Endothelial cell of umbilical vein (primary cell): ENCODE data around the gene AUTS2. TPM values are rescaled to one million over a fixed set of nuclear protein-coding genes. Genes with fewer than 3 reads are reported as not detected.

ENCODE experiments used
- BruUV-seq: library from RNA; stranded (reverse); fragments of 400-500 nt; replicated peaks from 2 replicates; lab custom pipeline; 2021; lab: Mats Ljungman, UMichigan
- CTCF ChIA-PET: fragments of 300-600, 350-600 bp; sonication (Branson Sonifier 250); formaldehyde crosslinking; loops from one replicate; lab custom pipeline; 2021; ENCODE audit warnings: antibody characterized with exemption, inconsistent platforms; lab: Charles Lee
- POLR2A ChIA-PET: fragments of 300-600, 350-600 bp; sonication (Branson Sonifier 250); formaldehyde crosslinking; loops from one replicate; lab custom pipeline; 2021; ENCODE audit warnings: antibody characterized with exemption, inconsistent platforms; lab: Charles Lee
- DNase-seq: peaks from one replicate; pipeline ENCODE4 v3.0.0-alpha.2; 2011; ENCODE audit warnings: low read depth, low spot score
- FAIRE-seq: peaks from 2 replicates; lab custom pipeline; 2011; peaks lifted over from hg19 to GRCh38; lab: Jason Lieb, UNC
- H2AFZ ChIP-seq: 2 replicates; pipeline ENCODE4 v1.6.0; 2012; ENCODE audit warnings: low read depth, low read length, control low read depth, inconsistent platforms
- H3K27ac ChIP-seq: 2 replicates; pipeline ENCODE4 v1.5.1; 2011; ENCODE audit warnings: low read depth, mild to moderate bottlenecking, control low read depth, low read length, moderate library complexity; ENCODE audit not compliant: insufficient read depth
- H3K27me3 ChIP-seq, 2 experiments: 2 replicates each; pipeline versions ENCODE4 v1.6.0 to v1.6.1; 2011; ENCODE audit warnings: low read length in 2 of 2, mixed read lengths in 1 of 2; ENCODE audit not compliant: control insufficient read depth in 2 of 2, insufficient read depth in 2 of 2
- H3K36me3 ChIP-seq, 2 experiments: 2 replicates in 1 of 2; 3 replicates in 1 of 2; pipeline ENCODE4 v1.5.1; 2011; ENCODE audit warnings: low read length in 2 of 2, mild to moderate bottlenecking in 1 of 2, moderate library complexity in 1 of 2; ENCODE audit not compliant: control insufficient read depth in 2 of 2, insufficient read depth in 2 of 2; ENCODE audit errors: extremely low read depth in 1 of 2
- H3K4me1 ChIP-seq: 3 replicates; pipeline ENCODE4 v1.5.1; 2011; ENCODE audit warnings: mild to moderate bottlenecking, low read length; ENCODE audit not compliant: control insufficient read depth, insufficient read depth; ENCODE audit errors: extremely low read depth
- H3K4me2 ChIP-seq: 2 replicates; pipeline ENCODE4 v1.6.1; 2011; ENCODE audit warnings: low read length, control low read depth, mixed read lengths; ENCODE audit not compliant: insufficient read depth
- H3K4me3 ChIP-seq, 3 experiments: fragments of 200-600 bp in 1 of 3; sonication (generic), shearing (Covaris generic) in 1 of 3; replicated peaks in 1 of 3; 2 replicates each; pipeline ENCODE4 v1.5.1; 2011 to 2016; ENCODE audit warnings: control low read depth in 3 of 3, low read length in 3 of 3, mild to moderate bottlenecking in 2 of 3, inconsistent platforms in 1 of 3, low read depth in 1 of 3, moderate library complexity in 1 of 3; ENCODE audit not compliant: insufficient read depth in 1 of 3
- H3K79me2 ChIP-seq: 2 replicates; pipeline ENCODE4 v1.6.0; 2012; ENCODE audit warnings: low read length, inconsistent platforms; ENCODE audit not compliant: control insufficient read depth, insufficient read depth
- H3K9ac ChIP-seq: replicated peaks from 2 replicates; pipeline ENCODE3; 2011; ENCODE audit warnings: low read length, control low read depth; ENCODE audit not compliant: insufficient read depth; ENCODE audit errors: extremely low read depth
- H3K9me1 ChIP-seq: replicated peaks from 3 replicates; pipeline ENCODE4 v1.6.0; 2011; ENCODE audit warnings: mild to moderate bottlenecking, low read length; ENCODE audit not compliant: control insufficient read depth, insufficient read depth; ENCODE audit errors: extremely low read depth
- H3K9me3 ChIP-seq: replicated peaks from 2 replicates; pipeline ENCODE4 v1.5.1; 2012; ENCODE audit warnings: low read length, inconsistent platforms; ENCODE audit not compliant: control insufficient read depth, insufficient read depth
- H4K20me1 ChIP-seq: replicated peaks from 2 replicates; pipeline ENCODE3; 2011; ENCODE audit warnings: mild to moderate bottlenecking, low read length; ENCODE audit not compliant: control insufficient read depth, insufficient read depth; ENCODE audit errors: extremely low read depth
- EZH2 ChIP-seq: IDR thresholded peaks from 2 replicates; pipeline ENCODE4 v1.6.1; 2012; ENCODE audit warnings: borderline replicate concordance, low read depth, mild to moderate bottlenecking, moderate library complexity, low read length, inconsistent platforms; ENCODE audit not compliant: severe bottlenecking
- FOS ChIP-seq: IDR thresholded peaks from 2 replicates; pipeline ENCODE4 v1.6.1; 2011; ENCODE audit warnings: mild to moderate bottlenecking, low read length, moderate library complexity, borderline replicate concordance; ENCODE audit not compliant: insufficient read depth
- GATA2 ChIP-seq: IDR thresholded peaks from 2 replicates; pipeline ENCODE4 v1.7.0; 2011; ENCODE audit warnings: low read depth, mild to moderate bottlenecking, moderate library complexity, mixed read lengths, low read length; ENCODE audit not compliant: insufficient read length, insufficient read depth
- MYC ChIP-seq: IDR thresholded peaks from one replicate; pipeline ENCODE4 v1.6.1; 2011; ENCODE audit warnings: mild to moderate bottlenecking, low read depth, low read length
- POLR2AphosphoS5 ChIP-seq: IDR thresholded peaks from 2 replicates; pipeline ENCODE4 v1.6.1; 2012; ENCODE audit warnings: low read depth, mild to moderate bottlenecking, control low read depth, low read length, moderate library complexity; ENCODE audit not compliant: insufficient read depth
- dilution Hi-C: fragments of 300-500 bp; cut with MboI; formaldehyde crosslinking; loops from one replicate; pipeline ENCODE4 v1.15.0; 2019; ENCODE audit warnings: low sequenced_read_pairs; ENCODE audit not compliant: extremely low pct_ligation_motif_present
- intact Hi-C: fragments of 100-400 bp; cut with micrococcal nuclease; formaldehyde crosslinking; loops from one replicate; pipeline ENCODE4 v1.10.0; 2022
- polyA plus RNA-seq, 4 experiments: library from polyadenylated mRNA; depleted of rRNA in 3 of 4; stranded (reverse) in 3 of 4; unstranded in 1 of 4; fragments of >200 nt; gene quantifications; 2 replicates each; pipeline versions ENCODE4 v1.2.1 to v1.2.3, GENCODE V29; 2011 to 2012; ENCODE audit warnings: missing spikeins in 1 of 4
- total RNA-seq: library from RNA; stranded (reverse); gene quantifications from 2 replicates; pipeline ENCODE4 v1.2.3, GENCODE V29; 2021
- TF ChIP-seq, protein P1 (sequence below), 2 donors: IDR thresholded peaks; 1 replicate in 1 of 2; 2 replicates in 1 of 2; pipeline ENCODE4 v1.5.1; 2011; ENCODE audit warnings: low read length in 2 of 2, mild to moderate bottlenecking in 2 of 2, moderate library complexity in 2 of 2, control low read depth in 1 of 2, inconsistent platforms in 1 of 2, low read depth in 1 of 2; ENCODE audit not compliant: insufficient read depth in 1 of 2; ENCODE audit errors: extremely low read depth in 1 of 2
- TF ChIP-seq, protein P2 (sequence below): IDR thresholded peaks from 2 replicates; pipeline ENCODE4 v1.6.1; 2011; ENCODE audit not compliant: insufficient read depth, insufficient read length

The AUTS2 gene
- total and polyA plus RNA-seq, 2 donors (not counting 3 experiments of a cell fraction or from before 2014, with no cell fraction given) = 0.59 to 8.0 TPM

DNA sequence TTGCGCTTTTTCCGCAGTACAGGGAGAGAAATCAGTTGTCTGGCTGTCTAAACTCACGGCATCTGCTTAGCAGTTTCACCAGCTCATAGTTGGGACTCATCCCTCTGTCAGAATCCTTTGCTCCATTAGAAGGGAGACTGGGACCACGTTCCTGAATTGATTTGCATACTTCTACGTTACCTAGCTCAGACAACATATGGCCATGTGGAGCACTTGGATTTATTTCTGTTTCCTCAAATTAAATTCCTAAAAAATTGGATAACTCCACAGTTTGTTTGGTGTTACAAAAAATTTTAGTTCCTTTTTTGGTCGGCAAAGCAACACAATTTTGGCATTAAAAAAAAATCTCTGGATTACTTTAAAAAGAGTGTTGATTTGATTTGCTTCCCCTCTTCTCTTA, 614.0 kb downstream of the AUTS2 start:
- no peaks in the 10 kb centered on the region for H3K27me3 ChIP-seq
- no peak overlapping the region for H3K4me3 ChIP-seq
- H3K79me2 ChIP-seq = no peaks in the 10 kb centered on the region
- dilution Hi-C loops (no loop called here), intact Hi-C loops (no loop called here)
- H3K9me1 ChIP-seq = no peaks in the 10 kb centered on the region
- no peak overlapping the region for H2AFZ ChIP-seq
- no peaks in the 10 kb centered on the region for H3K36me3 ChIP-seq
- ChIA-PET POLR2A (no interaction called here), CTCF (no interaction called here)
- TF ChIP-seq MYC (no peak), GATA2 (no peak), POLR2AphosphoS5 (no peak)
- TF ChIP-seq, protein P1, sequence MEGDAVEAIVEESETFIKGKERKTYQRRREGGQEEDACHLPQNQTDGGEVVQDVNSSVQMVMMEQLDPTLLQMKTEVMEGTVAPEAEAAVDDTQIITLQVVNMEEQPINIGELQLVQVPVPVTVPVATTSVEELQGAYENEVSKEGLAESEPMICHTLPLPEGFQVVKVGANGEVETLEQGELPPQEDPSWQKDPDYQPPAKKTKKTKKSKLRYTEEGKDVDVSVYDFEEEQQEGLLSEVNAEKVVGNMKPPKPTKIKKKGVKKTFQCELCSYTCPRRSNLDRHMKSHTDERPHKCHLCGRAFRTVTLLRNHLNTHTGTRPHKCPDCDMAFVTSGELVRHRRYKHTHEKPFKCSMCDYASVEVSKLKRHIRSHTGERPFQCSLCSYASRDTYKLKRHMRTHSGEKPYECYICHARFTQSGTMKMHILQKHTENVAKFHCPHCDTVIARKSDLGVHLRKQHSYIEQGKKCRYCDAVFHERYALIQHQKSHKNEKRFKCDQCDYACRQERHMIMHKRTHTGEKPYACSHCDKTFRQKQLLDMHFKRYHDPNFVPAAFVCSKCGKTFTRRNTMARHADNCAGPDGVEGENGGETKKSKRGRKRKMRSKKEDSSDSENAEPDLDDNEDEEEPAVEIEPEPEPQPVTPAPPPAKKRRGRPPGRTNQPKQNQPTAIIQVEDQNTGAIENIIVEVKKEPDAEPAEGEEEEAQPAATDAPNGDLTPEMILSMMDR (IDR thresholded peaks at IDR 0.05; ENCODE audit: extremely low read depth in 1 of 2, insufficient read depth in 1 of 2, low read depth in 1 of 2, low read length in 2 of 2) = no peak
- TF ChIP-seq, protein P2, sequence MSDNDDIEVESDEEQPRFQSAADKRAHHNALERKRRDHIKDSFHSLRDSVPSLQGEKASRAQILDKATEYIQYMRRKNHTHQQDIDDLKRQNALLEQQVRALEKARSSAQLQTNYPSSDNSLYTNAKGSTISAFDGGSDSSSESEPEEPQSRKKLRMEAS = no peak
- H3K4me1 ChIP-seq = no peaks in the 10 kb centered on the region
- H3K27ac ChIP-seq = no peak overlapping the region
- H3K4me2 ChIP-seq = no peak overlapping the region
- FAIRE-seq (no peak), DNase-seq (no peak)
- H3K9ac ChIP-seq = no peak overlapping the region
- H3K9me3 ChIP-seq = no peaks in the 10 kb centered on the region
- BruUV-seq = no TSS peak
- no peaks in the 10 kb centered on the region for H4K20me1 ChIP-seq

GRCh38 chr7:70214071-70214470, 615.8 kb downstream of the AUTS2 start:
- Histone ChIP-seq H3K4me1 (no peaks in the 10 kb centered on the region), H3K79me2 (no peaks in the 10 kb centered on the region), H3K27me3 (no peaks in the 10 kb centered on the region), H3K27ac (no peak overlapping the region), H3K9ac (no peak overlapping the region), H3K36me3 (no peaks in the 10 kb centered on the region), H2AFZ (no peak overlapping the region), H3K4me2 (no peak overlapping the region), H3K9me1 (no peaks in the 10 kb centered on the region), H3K4me3 (no peak overlapping the region), H4K20me1 (no peaks in the 10 kb centered on the region), H3K9me3 (no peaks in the 10 kb centered on the region)
- BruUV-seq = no TSS peak
- dilution Hi-C loops (no loop called here), intact Hi-C loops (no loop called here)
- ChIA-PET CTCF (no interaction called here), POLR2A (no interaction called here)
- DNase-seq (no peak), FAIRE-seq (no peak)
- TF ChIP-seq EZH2 (no peak), FOS (no peak), MYC (no peak)
- TF ChIP-seq, protein P2 = no peak
- TF ChIP-seq, protein P1 (IDR thresholded peaks at IDR 0.05; ENCODE audit: extremely low read depth in 1 of 2, insufficient read depth in 1 of 2, low read depth in 1 of 2, low read length in 2 of 2) = no peak
